Activated CD4-positive, alpha-beta T cell treated with anti-CD3 and anti-CD28 coated beads for 48 hours (primary cell): ENCODE measurements around the gene FBXO4.
"Not testable (repeated sequence)": the region's sequence is repeated elsewhere in the genome, so short reads cannot be mapped to it uniquely, and the experiment has no call there.

Experiments used
- DNase-seq: peaks from one replicate; pipeline ENCODE4 v3.0.0-alpha.2; 2020

FBXO4 gene

DNA sequence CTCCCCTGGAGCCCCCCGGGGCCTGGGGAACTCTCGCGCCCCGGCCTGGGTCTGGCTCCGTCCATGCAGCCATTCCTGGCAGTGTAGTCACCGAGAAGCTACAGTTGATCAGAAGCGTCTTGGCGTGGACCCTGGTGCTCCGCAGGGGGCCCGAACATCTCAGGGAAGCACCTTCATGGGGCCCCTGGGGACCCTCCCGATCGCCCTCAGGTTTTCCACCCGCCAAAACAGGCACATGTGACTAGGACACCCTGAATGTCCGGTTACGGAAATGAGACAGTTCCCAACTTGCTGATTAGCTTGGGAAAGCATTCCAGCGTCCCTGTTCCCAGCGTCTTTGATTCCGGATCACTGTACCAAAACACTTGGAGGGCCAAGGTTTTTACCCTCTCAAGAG, 472 bp downstream of the FBXO4 start:
- DNase-seq = peak; percentile 50

GRCh38 chr5:41927604-41928003, 2.5 kb downstream of the FBXO4 start:
- DNase-seq = no peak

DNA sequence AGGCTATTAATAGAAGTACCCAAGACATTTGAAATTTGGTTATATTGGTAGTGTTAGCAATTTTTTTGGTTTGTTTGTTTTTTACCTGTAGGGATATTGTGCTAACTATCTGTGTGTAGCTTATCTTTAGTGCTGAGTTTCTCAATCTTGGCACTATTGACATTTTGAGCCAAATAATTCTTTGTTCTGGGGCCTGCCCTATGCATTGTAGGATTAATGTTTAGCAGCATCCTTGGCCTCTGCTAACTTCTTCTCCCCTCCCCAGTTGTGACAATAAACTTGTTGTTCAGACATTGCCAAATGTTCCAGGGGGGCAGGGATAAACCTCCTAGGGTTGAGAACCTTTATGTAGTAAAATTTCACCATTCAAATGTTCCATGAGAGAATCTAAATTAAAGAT, 4.0 kb downstream of the FBXO4 start:
- DNase-seq = no peak

GRCh38 chr5:41932770-41933169, 7.7 kb downstream of the FBXO4 start:
- no peak for DNase-seq

DNA sequence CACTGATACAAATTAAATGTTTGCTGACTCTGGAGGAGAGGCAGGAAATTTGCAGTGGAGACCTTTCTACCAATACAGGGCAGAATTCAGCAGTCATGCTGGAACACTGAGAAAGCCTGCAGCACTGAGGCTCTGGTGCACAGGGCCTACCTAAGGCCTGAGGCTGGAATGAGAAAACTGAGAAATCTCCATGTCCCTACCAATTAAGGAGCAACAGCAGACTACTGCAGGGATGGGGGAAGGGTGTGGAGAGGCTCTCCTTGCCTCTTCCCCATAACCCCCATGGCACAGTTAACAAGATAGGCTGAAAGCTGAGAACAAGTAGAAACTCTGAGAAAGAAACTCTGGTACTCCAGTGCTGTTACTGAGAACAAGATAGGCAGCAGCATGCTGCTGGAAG, 10.5 kb downstream of the FBXO4 start:
- no peak for DNase-seq

DNA sequence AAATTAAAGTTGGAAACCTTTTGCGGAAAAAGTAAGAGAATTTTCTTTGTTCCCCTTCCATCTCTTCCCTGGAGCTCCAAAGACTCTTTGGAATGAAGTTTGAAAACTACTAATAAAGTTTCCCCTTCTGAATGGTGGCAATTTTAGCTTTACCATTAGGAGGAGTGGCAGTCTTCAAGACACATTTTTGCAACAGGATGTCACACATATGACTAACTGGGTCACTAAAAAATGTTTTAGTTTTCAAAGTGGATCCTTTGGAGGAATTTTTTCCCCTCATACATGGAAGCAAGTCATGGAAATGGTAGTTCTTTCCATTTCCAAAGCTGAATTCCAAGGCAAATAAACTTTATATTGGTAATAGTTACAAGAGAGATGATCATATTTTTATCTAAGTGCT, 15.6 kb downstream of the FBXO4 start:
- DNase-seq = no peak

GRCh38 chr5:41945332-41945955, 20.4 kb downstream of the FBXO4 start:
- DNase-seq = not testable (repeated sequence)

DNA sequence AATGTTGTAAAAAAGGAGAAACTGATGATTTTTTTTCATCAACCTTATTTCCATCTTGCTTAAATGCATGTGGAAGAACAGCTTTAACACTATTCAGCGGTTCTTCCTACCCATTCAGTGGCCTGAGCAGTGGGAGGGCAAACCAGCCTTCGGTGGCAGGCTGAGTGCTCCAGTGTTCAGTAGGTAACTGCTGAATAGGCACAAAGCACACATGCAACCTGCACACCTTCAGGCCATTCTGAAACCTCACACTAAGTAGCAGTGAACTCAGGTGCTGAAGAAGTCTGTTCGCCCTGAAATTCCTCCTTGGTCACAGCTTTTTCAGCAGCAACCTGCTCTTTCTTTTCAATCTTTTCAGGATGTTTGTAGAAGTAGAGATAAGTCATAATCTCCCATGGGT, 26.1 kb downstream of the FBXO4 start:
- DNase-seq = no peak

DNA sequence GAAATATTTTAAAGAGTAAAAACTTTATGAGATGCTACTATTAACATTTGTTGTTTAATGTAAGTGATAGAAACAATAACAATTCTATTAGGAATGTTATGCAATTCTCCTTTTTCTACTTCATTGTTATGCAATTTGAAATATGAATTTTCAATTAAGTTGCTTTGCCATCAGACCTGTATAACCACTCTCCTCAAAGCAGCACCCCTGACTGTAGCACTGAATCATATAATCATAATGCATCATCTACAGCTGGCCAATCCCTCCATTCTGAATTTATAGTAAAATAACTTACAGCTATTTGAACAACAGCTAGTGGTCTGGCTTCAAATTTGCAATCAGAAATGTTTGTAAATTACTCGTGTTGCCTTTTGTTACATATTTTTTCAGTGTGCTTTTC, 29.2 kb downstream of the FBXO4 start:
- DNase-seq = no peak

- DNase-seq = no peak
Observed at GRCh38 chr5:41955432-41956024, 30.4 kb downstream of the FBXO4 start.

- no peak for DNase-seq
Observed at GRCh38 chr5:41956943-41957342, 31.9 kb downstream of the FBXO4 start.

- DNase-seq = no peak
Observed at GRCh38 chr5:41960481-41960880, 35.4 kb downstream of the FBXO4 start.

DNA sequence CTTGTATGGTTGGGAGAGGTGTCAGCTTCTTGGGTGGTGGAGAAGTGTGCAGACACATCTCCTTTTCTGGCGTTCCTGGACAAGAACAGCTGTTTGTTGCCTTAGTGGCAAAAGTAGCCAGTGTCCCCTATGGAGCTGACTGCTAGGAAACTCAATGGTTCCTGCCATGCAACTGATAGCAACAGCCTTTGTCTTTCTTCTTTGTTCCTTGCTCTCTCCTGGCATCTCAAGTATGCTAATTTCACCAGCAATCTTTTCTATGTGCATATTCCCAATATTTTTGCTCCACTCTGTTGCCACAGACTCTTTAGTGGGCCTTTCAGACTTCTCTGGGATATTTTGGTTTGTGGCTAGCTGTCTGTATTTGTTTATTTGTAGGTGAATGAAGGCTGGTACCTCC, 36.7 kb downstream of the FBXO4 start:
- no peak for DNase-seq

DNA sequence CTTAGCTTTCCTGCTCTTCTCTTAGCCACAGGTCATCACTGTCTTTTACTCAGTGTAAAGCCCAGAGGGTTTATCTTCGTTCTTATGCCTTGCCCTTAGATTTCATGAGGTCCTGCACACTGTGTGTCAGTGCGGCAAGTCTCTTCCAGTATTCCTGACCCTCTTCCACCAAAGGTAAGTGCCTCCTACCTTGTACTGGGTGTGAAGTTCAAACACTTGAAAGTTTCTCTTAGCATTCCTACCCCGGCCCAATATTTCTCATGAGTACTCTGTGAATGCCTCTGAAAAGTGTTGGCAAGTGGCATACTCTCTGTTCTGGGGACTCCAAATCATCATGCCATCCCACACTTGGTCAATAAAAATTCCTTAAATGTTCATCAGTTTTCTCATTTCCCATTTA, 37.4 kb downstream of the FBXO4 start:
- no peak for DNase-seq

DNA sequence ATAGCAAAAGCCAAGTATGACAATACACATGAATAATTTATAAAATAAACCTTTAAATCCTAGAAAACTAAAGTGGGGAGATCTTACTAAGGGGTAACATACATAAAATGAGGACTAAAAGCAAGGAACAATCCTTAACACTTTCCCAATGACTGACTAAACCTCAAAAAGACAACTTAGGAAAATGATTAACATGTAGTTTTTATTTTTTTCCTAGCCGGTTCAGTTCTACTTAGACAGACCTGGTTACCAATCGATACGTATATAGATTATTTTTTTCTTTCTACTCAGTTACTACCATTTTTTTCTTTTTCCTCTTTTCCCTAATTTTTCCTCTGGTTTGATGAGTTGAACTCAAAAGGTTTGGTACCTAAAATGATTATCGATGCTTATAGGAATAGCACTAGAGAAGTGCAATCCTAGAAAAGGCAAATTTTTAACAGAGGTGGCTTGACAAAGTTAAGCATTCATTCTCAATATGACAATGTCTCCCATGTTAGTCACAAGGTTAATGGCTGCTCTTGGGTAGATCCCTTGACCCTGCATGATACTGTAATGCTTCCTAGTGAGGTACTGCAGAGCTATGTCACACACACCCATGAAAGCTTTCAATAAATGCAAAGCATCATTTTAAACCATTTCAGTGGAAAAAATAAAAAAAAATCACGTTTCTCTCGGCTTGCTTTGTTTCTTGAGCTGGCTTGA, 41.5 kb downstream of the FBXO4 start:
- DNase-seq = no peak

DNA sequence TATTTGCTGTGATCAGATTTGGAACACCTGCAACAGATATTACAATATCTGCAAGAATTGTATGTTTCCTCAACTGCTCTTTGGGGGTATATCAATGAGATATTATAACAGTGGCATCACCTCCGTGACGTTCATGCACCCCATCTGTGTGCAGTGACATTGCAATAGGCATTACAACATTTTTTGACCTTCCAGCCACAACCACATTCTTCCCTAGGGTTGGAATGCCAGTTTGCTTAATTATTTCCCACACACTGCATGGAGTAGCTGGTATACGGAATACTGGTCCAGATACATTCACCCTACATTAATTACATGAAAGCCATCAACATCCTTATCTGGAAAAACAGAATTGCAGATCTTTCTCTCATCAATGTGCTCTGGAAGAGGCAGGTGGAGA, 42.3 kb downstream of the FBXO4 start:
- no peak for DNase-seq

- DNase-seq = no peak
Observed at GRCh38 chr5:41968153-41968723, 43.2 kb downstream of the FBXO4 start.

DNA sequence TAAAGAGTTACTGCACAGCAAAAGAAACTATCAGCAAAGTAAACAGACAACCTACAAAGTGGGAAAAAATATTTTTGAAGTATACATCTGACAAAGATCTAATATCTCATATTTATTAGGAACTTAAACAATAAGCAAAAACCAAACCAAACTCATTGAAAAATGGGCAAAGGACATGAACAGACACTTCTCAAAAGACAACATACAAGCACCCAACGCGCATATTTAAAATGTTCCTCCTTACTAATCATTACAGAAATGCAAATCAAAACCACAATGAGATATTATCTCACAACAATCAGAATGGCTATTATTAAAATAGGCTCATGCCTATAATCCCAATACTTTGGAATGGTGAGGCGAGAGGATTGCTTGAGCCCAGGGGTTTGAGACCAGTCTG, 48.0 kb downstream of the FBXO4 start:
- no peak for DNase-seq

- no peak for DNase-seq
Observed at GRCh38 chr5:41973887-41974286, 48.8 kb downstream of the FBXO4 start.

GRCh38 chr5:41978676-41979075, 53.6 kb downstream of the FBXO4 start:
- no peak for DNase-seq

DNA sequence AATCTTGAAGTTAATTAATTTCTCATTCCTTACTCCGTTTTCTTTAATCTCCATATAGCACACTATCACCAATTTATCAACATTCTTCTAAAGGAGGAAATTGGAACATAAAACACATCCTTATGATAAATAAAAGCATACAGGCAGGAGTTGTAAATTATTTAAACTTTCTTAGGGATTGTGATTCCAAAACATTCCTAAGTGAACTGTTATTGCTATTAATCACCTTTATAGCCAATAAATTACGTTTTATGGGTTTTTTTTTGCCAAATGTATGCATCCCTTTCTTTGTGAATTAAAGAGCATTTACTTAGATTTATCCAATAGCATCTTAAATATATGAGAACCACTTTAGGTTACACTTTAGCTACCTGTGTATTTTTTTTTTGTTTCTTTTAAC, 55.3 kb downstream of the FBXO4 start:
- DNase-seq = no peak

GRCh38 chr5:41980870-41981269, 55.8 kb downstream of the FBXO4 start:
- DNase-seq = no peak

GRCh38 chr5:41982858-41983257, 57.8 kb downstream of the FBXO4 start:
- not testable (repeated sequence) for DNase-seq

- DNase-seq = no peak
Observed at GRCh38 chr5:41983284-41983683, 58.2 kb downstream of the FBXO4 start.
